ENCODE data around the gene PHGDH.

DNA sequence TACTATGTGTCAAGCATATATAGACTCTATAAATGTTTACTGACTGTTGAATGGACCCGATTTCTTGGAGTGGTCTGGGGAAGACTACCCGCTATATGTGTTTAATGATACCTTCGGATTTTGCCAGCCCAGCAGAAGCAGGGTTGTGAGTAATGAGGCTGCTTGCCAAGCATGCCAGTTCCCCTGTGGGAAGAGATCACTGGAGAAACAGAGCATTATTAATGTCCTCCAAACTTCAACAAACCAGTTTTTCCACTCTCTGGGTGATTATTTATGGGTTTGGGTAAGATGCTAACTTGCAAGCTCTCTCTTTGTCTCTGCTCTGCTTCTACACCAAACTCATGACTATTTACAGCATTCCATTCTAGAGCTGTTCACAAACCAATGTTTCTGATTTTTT is 25.1 kb upstream of the PHGDH start:
- TF ChIP-seq, protein P1, sequence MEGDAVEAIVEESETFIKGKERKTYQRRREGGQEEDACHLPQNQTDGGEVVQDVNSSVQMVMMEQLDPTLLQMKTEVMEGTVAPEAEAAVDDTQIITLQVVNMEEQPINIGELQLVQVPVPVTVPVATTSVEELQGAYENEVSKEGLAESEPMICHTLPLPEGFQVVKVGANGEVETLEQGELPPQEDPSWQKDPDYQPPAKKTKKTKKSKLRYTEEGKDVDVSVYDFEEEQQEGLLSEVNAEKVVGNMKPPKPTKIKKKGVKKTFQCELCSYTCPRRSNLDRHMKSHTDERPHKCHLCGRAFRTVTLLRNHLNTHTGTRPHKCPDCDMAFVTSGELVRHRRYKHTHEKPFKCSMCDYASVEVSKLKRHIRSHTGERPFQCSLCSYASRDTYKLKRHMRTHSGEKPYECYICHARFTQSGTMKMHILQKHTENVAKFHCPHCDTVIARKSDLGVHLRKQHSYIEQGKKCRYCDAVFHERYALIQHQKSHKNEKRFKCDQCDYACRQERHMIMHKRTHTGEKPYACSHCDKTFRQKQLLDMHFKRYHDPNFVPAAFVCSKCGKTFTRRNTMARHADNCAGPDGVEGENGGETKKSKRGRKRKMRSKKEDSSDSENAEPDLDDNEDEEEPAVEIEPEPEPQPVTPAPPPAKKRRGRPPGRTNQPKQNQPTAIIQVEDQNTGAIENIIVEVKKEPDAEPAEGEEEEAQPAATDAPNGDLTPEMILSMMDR (IDR thresholded peaks at IDR 0.05; ENCODE audit: low read length), result no peak
- TF ChIP-seq EZH2 (IDR thresholded peaks at IDR 0.05; ENCODE audit: borderline replicate concordance, low read length), result no peak

Measured in OCI-LY1 (cell line).